ENCODE data around the gene BEST1. TPM values are rescaled to one million over a fixed set of nuclear protein-coding genes. Genes with fewer than 3 reads are reported as not detected.

BEST1 gene
- total RNA-seq, 5 donors from 2014 or later (not counting 1 experiment from before 2014, with no cell fraction given), result 0.07 to 0.23 (median 0.13) TPM; not detected in 2

DNA sequence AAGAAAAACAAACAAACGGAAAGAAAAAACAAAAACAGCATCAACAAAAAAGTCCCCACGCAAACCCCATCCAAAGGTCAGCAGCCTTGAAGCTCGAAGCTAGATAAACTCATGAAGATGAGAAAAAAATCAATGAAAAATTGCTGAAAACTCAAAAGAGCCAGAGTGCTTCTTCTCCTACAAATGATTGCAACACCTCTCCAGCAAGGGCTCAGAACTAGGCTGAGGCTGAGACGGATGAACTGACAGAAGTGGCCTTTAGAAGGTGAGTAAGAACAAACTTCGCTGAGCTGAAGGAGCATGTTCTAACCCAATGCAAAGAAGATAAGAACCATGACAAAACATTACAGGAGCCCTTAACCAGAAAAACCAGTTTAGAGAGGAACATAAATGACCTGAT is 35.7 kb downstream of the BEST1 start:
- H3K36me3 Mint-ChIP-seq, result peaks cover 25% of the 10 kb centered on the region
- peaks cover 0 to 3% of the 10 kb centered on the region in 2 experiments for H3K27me3 ChIP-seq (replicated peaks in 1 of 2; ENCODE audit: control insufficient read depth in 2 of 2, extremely low read depth in 1 of 2, insufficient read depth in 2 of 2, low read length in 1 of 2)
- H3K9me3 ChIP-seq, result no peaks in the 10 kb centered on the region
- H3K27ac Mint-ChIP-seq, result no peak overlapping the region
- peaks cover 0 to 2% of the 10 kb centered on the region in 2 donors for H3K27me3 Mint-ChIP-seq
- ATAC-seq (replicated peaks in 1 of 4) (no peak), DNase-seq (no peak)
- no peak overlapping the region for H3K4me3 Mint-ChIP-seq
- H3K4me3 ChIP-seq (ENCODE audit: control insufficient read depth in 1 of 2, extremely low read depth in 1 of 2, low read length in 1 of 2), result no peak overlapping the region
- H3K4me1 Mint-ChIP-seq, result peaks cover 0 to 2% (median 0%) of the 10 kb centered on the region in 3 donors
- no peaks in the 10 kb centered on the region for H3K36me3 ChIP-seq (ENCODE audit: control insufficient read depth in 2 of 2, extremely low read depth in 1 of 2, insufficient read depth in 1 of 2, low read length in 1 of 2)
- 20% methylated on average over 1 of the region's 5 CpGs for WGBS (ENCODE audit: insufficient coverage)
- peaks cover 11 to 39% (median 22%) of the 10 kb centered on the region in 3 donors for H3K9me3 Mint-ChIP-seq
- H3K27ac ChIP-seq (ENCODE audit: low read length), result no peak overlapping the region
- CTCF ChIA-PET, result no interaction called here
- POLR2A ChIA-PET, result no interaction called here
- H3K4me1 ChIP-seq (ENCODE audit: control insufficient read depth in 1 of 2, extremely low read depth in 1 of 2, insufficient read depth in 2 of 2, low read length in 2 of 2), result no peaks in the 10 kb centered on the region

DNA sequence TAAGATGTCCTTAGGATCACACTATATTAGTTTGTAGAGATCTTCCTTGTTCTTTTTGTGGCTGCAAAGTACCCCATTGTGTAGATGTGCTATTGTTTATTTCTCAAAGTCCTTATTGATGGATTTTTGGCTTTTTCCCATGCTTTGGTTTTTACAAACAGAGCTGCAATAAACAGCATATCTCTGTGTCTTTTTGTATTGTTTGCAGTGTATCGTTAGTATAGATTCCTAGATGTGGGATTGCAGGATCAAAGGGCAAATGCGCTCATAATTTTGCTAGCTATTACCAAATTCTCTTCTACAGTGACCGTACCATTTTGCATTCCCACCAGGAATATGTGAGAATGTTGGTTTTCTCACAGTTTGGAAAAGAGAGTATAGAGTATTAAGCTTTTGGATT is 44.8 kb downstream of the BEST1 start:
- Histone ChIP-seq H3K36me3 (ENCODE audit: control insufficient read depth in 2 of 2, extremely low read depth in 1 of 2, insufficient read depth in 1 of 2, low read length in 1 of 2) (peaks cover 0 to 2% of the 10 kb centered on the region in 2 donors), H3K27me3 (replicated peaks in 1 of 2; ENCODE audit: control insufficient read depth in 2 of 2, extremely low read depth in 1 of 2, insufficient read depth in 2 of 2, low read length in 1 of 2) (no peaks in the 10 kb centered on the region), H3K9me3 (no peaks in the 10 kb centered on the region), H3K27ac (ENCODE audit: low read length) (no peak overlapping the region), H3K4me3 (ENCODE audit: control insufficient read depth in 1 of 2, extremely low read depth in 1 of 2, low read length in 1 of 2) (no peak overlapping the region), H3K4me1 (ENCODE audit: control insufficient read depth in 1 of 2, extremely low read depth in 1 of 2, insufficient read depth in 2 of 2, low read length in 2 of 2) (no peaks in the 10 kb centered on the region)
- Mint-ChIP-seq H3K9me3 (peaks cover 3 to 27% (median 17%) of the 10 kb centered on the region in 3 donors), H3K27ac (no peak overlapping the region), H3K4me3 (no peak overlapping the region), H3K4me1 (peaks cover 0 to 3% (median 0%) of the 10 kb centered on the region in 3 donors), H3K36me3 (peaks cover 14% of the 10 kb centered on the region), H3K27me3 (no peaks in the 10 kb centered on the region)
- ChIA-PET POLR2A (interaction anchor here in 1 of 2 donors (0.7 kb wide), 1 partner anchor 47 kb away, joined by 3 read pairs; no protein-coding TSS in a partner anchor), CTCF (no interaction called here)
- no CpG with 5 or more reads among the region's 3 CpGs for WGBS (ENCODE audit: insufficient coverage)
- no peak for DNase-seq
- ATAC-seq (replicated peaks in 1 of 4), result no peak

DNA sequence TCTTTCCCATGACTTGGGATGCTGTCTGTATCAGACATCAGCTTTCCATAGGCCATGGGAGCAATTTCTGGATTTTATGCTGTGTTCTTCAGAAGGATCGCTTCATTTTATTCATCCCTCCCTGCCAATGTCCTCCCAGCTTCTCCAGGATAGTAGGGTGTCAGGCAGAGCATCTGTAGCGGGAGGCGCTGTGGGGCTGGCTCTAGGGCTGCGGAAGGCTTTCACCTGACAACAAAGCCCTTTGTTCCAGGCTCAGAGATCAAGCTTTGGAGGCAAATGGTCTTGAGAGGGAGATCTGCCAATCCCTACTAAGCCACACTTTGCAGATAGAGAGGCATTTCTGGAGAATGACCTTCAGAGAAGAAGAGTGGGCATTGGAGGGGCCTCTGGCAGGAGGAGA is 46.8 kb downstream of the BEST1 start:
- CTCF ChIA-PET, result no interaction called here

DNA sequence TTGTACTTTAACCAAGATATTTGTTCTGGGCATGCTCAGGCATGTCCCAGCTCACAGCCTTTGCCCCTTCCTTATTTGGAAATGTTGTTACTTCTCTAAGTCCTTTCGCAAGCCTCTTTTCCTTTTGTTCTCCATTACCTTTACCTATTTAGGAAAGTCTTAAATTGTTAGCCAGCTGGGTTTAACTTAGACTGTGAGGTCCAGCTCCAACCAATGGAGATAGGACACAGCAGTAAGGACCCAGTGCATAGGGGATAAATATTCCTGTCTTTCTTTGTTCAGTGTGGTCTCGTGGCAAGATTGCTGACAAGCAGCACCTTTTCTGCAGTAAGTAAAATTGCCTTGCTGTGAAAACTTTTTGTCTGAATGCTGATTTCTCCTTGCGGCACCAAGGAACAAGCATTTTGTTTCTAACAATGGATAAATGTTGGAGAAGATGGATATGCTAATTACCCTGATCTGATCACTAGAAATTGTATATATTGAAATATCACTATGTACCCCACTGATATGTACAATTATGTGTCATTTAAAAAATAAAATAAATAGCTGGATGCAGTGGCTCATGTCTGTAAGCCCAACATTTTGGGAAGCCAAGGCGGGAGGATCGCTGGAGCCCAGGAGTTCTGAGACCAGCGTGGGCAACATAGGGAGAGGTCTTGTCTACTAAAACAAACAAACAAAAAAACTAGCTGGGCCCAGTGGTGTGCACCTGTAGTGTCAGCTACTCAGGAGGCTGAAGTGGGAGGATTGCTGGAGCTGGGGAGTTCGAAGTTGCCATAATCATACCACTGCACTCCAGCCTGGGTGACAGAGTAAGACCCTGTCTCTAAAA is 49.2 kb downstream of the BEST1 start:
- Histone ChIP-seq H3K4me1 (ENCODE audit: control insufficient read depth in 1 of 2, extremely low read depth in 1 of 2, insufficient read depth in 2 of 2, low read length in 2 of 2) (no peaks in the 10 kb centered on the region), H3K36me3 (ENCODE audit: control insufficient read depth in 2 of 2, extremely low read depth in 1 of 2, insufficient read depth in 1 of 2, low read length in 1 of 2) (peaks cover 0 to 2% of the 10 kb centered on the region in 2 donors), H3K27me3 (replicated peaks in 1 of 2; ENCODE audit: control insufficient read depth in 2 of 2, extremely low read depth in 1 of 2, insufficient read depth in 2 of 2, low read length in 1 of 2) (peaks cover 0 to 2% of the 10 kb centered on the region in 2 experiments), H3K4me3 (ENCODE audit: control insufficient read depth in 1 of 2, extremely low read depth in 1 of 2, low read length in 1 of 2) (no peak overlapping the region), H3K27ac (ENCODE audit: low read length) (no peak overlapping the region), H3K9me3 (no peaks in the 10 kb centered on the region)
- Mint-ChIP-seq H3K4me1 (no peaks in the 10 kb centered on the region), H3K9me3 (peaks cover 0 to 13% (median 10%) of the 10 kb centered on the region in 3 donors), H3K27ac (no peak overlapping the region), H3K27me3 (no peaks in the 10 kb centered on the region), H3K4me3 (no peak overlapping the region), H3K36me3 (peaks cover 14% of the 10 kb centered on the region)
- ChIA-PET POLR2A (interaction anchor here (0.5 to 0.7 kb wide), 3 partner anchors 11 to 20 kb away, joined by 4 to 10 read pairs (median 4); no protein-coding TSS in a partner anchor), CTCF (no interaction called here)
- ATAC-seq (replicated peaks in 1 of 4) (no peak), DNase-seq (no peak)
- WGBS (ENCODE audit: insufficient coverage), result 88% methylated on average over 1 of the region's 7 CpGs

More for the DNA sequence above, 46.8 kb downstream of the BEST1 start:
- Mint-ChIP-seq H3K4me3 (no peak overlapping the region), H3K4me1 (peaks cover 0 to 3% (median 0%) of the 10 kb centered on the region in 3 donors), H3K36me3 (peaks cover 14% of the 10 kb centered on the region), H3K9me3 (peaks cover 0 to 17% (median 14%) of the 10 kb centered on the region in 3 donors), H3K27ac (no peak overlapping the region), H3K27me3 (no peaks in the 10 kb centered on the region)
- Histone ChIP-seq H3K27ac (ENCODE audit: low read length) (no peak overlapping the region), H3K27me3 (replicated peaks in 1 of 2; ENCODE audit: control insufficient read depth in 2 of 2, extremely low read depth in 1 of 2, insufficient read depth in 2 of 2, low read length in 1 of 2) (no peaks in the 10 kb centered on the region), H3K9me3 (no peaks in the 10 kb centered on the region), H3K4me3 (ENCODE audit: control insufficient read depth in 1 of 2, extremely low read depth in 1 of 2, low read length in 1 of 2) (no peak overlapping the region), H3K36me3 (ENCODE audit: control insufficient read depth in 2 of 2, extremely low read depth in 1 of 2, insufficient read depth in 1 of 2, low read length in 1 of 2) (peaks cover 0 to 2% of the 10 kb centered on the region in 2 donors), H3K4me1 (ENCODE audit: control insufficient read depth in 1 of 2, extremely low read depth in 1 of 2, insufficient read depth in 2 of 2, low read length in 2 of 2) (no peaks in the 10 kb centered on the region)
- DNase-seq (no peak), ATAC-seq (replicated peaks in 1 of 4) (no peak)
- POLR2A ChIA-PET, result no interaction called here
- WGBS (ENCODE audit: insufficient coverage), result 94% methylated on average over 3 of the region's 4 CpGs

- Mint-ChIP-seq H3K4me3 (no peak overlapping the region), H3K27me3 (peaks cover 4 to 6% of the 10 kb centered on the region in 2 donors), H3K36me3 (peaks cover 14% of the 10 kb centered on the region), H3K9me3 (peaks cover 0 to 13% (median 10%) of the 10 kb centered on the region in 3 donors), H3K4me1 (no peaks in the 10 kb centered on the region), H3K27ac (no peak overlapping the region)
- ATAC-seq (replicated peaks in 1 of 4), result no peak
- no peaks in the 10 kb centered on the region for H3K9me3 ChIP-seq
- WGBS (ENCODE audit: insufficient coverage), result 91% methylated on average over 10 of the region's 23 CpGs
- no peak for DNase-seq
- CTCF ChIA-PET, result no interaction called here
- peaks cover 0 to 5% of the 10 kb centered on the region in 2 experiments for H3K27me3 ChIP-seq (replicated peaks in 1 of 2; ENCODE audit: control insufficient read depth in 2 of 2, extremely low read depth in 1 of 2, insufficient read depth in 2 of 2, low read length in 1 of 2)
- POLR2A ChIA-PET, result no interaction called here
- H3K4me3 ChIP-seq (ENCODE audit: control insufficient read depth in 1 of 2, extremely low read depth in 1 of 2, low read length in 1 of 2), result no peak overlapping the region
- peaks cover 0 to 2% of the 10 kb centered on the region in 2 donors for H3K36me3 ChIP-seq (ENCODE audit: control insufficient read depth in 2 of 2, extremely low read depth in 1 of 2, insufficient read depth in 1 of 2, low read length in 1 of 2)
- no peak overlapping the region for H3K27ac ChIP-seq (ENCODE audit: low read length)
- no peaks in the 10 kb centered on the region for H3K4me1 ChIP-seq (ENCODE audit: control insufficient read depth in 1 of 2, extremely low read depth in 1 of 2, insufficient read depth in 2 of 2, low read length in 2 of 2)
These were observed 50.6 kb downstream of the BEST1 start for GRCh38 chr11:62000539-62001446.

DNA sequence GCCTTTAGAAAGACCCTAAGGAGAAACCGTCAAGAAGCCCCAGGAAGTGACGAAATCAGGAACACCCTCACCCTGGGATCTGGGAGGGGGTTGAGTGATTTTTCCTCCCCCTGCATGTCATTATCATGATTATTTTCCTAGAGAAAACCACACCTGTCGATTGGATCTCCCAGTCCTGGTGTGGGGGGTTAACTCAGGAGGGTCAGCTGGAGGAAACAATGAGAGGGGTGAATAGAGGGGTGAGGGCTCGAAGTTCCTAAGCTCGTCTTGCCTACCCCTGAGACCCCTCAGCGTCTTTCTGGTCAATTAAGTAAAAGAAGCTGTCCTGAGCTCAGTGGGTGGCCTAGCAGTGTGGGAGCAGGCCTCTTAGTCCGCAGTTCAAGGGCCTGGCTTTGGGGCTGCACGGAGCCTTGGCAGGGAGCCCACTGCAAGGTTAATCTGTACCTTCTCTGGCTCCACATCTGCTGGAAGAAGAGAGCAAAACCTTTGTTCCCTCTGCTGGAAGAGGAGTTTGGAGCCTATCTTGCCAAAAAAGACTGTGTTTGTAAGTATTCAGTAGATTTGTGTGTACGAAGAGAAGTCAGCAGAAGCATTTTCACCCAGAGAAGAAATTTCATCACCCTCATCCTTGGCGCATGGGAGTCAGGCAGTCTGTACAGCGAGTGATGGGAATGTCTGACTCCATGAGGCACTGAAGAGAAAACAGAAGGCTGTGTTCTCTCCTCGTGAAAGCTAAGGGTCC is 51.5 kb downstream of the BEST1 start:
- H3K4me3 ChIP-seq (ENCODE audit: control insufficient read depth in 1 of 2, extremely low read depth in 1 of 2, low read length in 1 of 2), result no peak overlapping the region
- H3K36me3 Mint-ChIP-seq, result peaks cover 14% of the 10 kb centered on the region
- 79% methylated on average over 9 of the region's 12 CpGs for WGBS (ENCODE audit: insufficient coverage)
- H3K27ac ChIP-seq (ENCODE audit: low read length), result no peak overlapping the region
- H3K27me3 Mint-ChIP-seq, result peaks cover 4 to 6% of the 10 kb centered on the region in 2 donors
- no peak overlapping the region for H3K27ac Mint-ChIP-seq
- DNase-seq (no peak), ATAC-seq (replicated peaks in 1 of 4) (no peak)
- H3K4me1 Mint-ChIP-seq, result no peaks in the 10 kb centered on the region
- CTCF ChIA-PET, result no interaction called here
- no peaks in the 10 kb centered on the region for H3K9me3 ChIP-seq
- POLR2A ChIA-PET, result no interaction called here
- H3K9me3 Mint-ChIP-seq, result peaks cover 0 to 13% (median 10%) of the 10 kb centered on the region in 3 donors
- H3K27me3 ChIP-seq (replicated peaks in 1 of 2; ENCODE audit: control insufficient read depth in 2 of 2, extremely low read depth in 1 of 2, insufficient read depth in 2 of 2, low read length in 1 of 2), result peaks cover 0 to 5% of the 10 kb centered on the region in 2 experiments
- H3K4me1 ChIP-seq (ENCODE audit: control insufficient read depth in 1 of 2, extremely low read depth in 1 of 2, insufficient read depth in 2 of 2, low read length in 2 of 2), result no peaks in the 10 kb centered on the region
- peaks cover 0 to 2% of the 10 kb centered on the region in 2 donors for H3K36me3 ChIP-seq (ENCODE audit: control insufficient read depth in 2 of 2, extremely low read depth in 1 of 2, insufficient read depth in 1 of 2, low read length in 1 of 2)
- no peak overlapping the region for H3K4me3 Mint-ChIP-seq
